A204.1 (cell line): ENCODE results near the gene PPP1R2C.

Experiments
- FAIRE-seq: peaks from 2 replicates; lab custom pipeline; 2012; peaks lifted over from hg19 to GRCh38; lab: Jason Lieb, UNC

The PPP1R2C gene

GRCh38 chrX:42748067-42748850 is 29.7 kb downstream of the PPP1R2C start:
- no peak for FAIRE-seq

DNA sequence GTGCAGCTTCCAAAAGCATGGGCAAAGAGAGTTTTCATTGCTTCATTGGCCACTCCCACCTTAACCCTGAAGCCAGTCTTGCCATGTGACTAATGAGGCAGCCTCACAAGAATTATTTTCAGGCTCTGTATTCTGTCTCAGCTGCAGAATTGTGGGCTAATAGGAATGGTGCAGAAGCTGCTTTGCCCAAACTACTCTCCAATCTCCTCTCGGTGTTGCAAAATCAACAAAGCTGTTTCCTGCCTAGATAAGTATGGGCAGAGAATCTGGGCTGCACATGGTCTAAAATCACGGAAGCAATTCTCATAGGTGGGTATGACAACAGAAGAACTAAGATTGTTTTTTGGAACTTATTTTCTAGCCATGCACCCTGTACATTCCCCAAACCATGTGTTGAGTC is 31.4 kb downstream of the PPP1R2C start:
- FAIRE-seq, result no peak

GRCh38 chrX:42740456-42740855 is 37.5 kb downstream of the PPP1R2C start:
- no peak for FAIRE-seq

GRCh38 chrX:42739741-42740140 is 38.2 kb downstream of the PPP1R2C start:
- FAIRE-seq, result no peak

- FAIRE-seq, result no peak
Measured at GRCh38 chrX:42739258-42739657, 38.7 kb downstream of the PPP1R2C start.

DNA sequence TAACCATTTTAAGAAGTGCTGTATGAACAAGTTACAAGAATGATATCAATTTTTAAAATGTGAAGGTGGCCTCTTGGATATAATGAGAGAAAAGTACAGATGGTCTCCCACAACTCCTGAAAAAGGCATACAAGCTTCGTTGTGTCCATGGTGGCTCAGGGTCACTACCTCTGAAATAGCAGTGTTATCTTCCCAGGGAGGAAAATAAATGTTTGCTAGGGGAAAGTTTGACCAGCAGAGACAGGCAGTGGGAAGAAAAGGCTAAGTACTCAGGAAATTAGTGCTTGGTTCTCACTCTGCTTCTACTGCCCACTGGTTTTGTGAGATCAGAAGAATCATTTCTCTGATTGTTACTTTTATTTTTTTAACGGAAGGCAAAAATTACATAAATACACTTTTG is 39.4 kb downstream of the PPP1R2C start:
- FAIRE-seq, result no peak

DNA sequence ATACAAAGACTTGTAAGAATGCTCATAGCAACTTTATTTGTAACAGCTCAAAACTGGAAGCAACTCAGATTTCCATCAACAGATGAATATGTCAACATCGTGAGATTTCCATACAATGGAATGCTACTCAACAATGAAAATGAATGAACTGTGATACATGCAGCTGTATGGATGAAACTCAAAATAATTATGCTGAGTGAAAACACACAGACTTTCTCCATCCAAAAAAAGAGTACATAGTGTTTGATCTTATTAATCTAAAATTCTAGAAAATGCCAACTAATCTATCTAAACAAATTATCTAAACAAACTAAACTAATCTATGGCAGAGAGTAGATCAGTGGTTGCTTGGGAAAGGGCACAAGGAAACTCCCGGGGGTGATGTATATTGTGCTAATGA is 42.7 kb downstream of the PPP1R2C start:
- no peak for FAIRE-seq

- FAIRE-seq, result no peak
Measured at GRCh38 chrX:42732506-42732905, 45.5 kb downstream of the PPP1R2C start.
